ENCODE results near the gene CPTP. TPM values are rescaled to one million over a fixed set of nuclear protein-coding genes. Genes with fewer than 3 reads are reported as not detected.

CPTP gene
- total and polyA plus RNA-seq, 4 donors = 7.9 to 45.1 (median 22.5) TPM

- no peak for TF ChIP-seq FOXA1 (IDR thresholded peaks at IDR 0.05)
Observed at GRCh38 chr1:1340185-1340584, 15.6 kb downstream of the CPTP start.

GRCh38 chr1:1340791-1341548 is 16.4 kb downstream of the CPTP start:
- DNase-seq (ENCODE audit: low spot score) = no peak
- no peaks in the 10 kb centered on the region for H3K9me3 ChIP-seq (ENCODE audit: control insufficient read depth in 4 of 4, low read length in 3 of 4)
- H3K36me3 ChIP-seq (ENCODE audit: control insufficient read depth in 4 of 4, insufficient read depth in 3 of 4, low read depth in 1 of 4, low read length in 3 of 4) = peaks cover 0 to 31% (median 13%) of the 10 kb centered on the region in 4 donors
- peaks cover 18 to 30% (median 29%) of the 10 kb centered on the region in 4 donors for H3K4me1 ChIP-seq (ENCODE audit: control insufficient read depth in 4 of 4, insufficient read depth in 4 of 4, low read length in 3 of 4)
- no peak overlapping the region for H3K4me3 ChIP-seq (ENCODE audit: low read depth in 1 of 3, low read length in 3 of 3)
- TF ChIP-seq YY1 (IDR thresholded peaks at IDR 0.05) (no peak), ZBTB33 (IDR thresholded peaks at IDR 0.05) (no peak), EGR1 (IDR thresholded peaks at IDR 0.05; ENCODE audit: low read depth in 2 of 2) (no peak), FOXA2 (IDR thresholded peaks at IDR 0.05) (no peak), RXRA (IDR thresholded peaks at IDR 0.05) (no peak), REST (IDR thresholded peaks at IDR 0.05) (no peak), MAX (IDR thresholded peaks at IDR 0.05) (no peak), RAD21 (IDR thresholded peaks at IDR 0.05) (no peak), JUND (IDR thresholded peaks at IDR 0.05) (no peak), GABPA (IDR thresholded peaks at IDR 0.05 in 1 of 2, conservative IDR thresholded peaks at IDR 0.05 in 1 of 2) (no peak), HNF4A (conservative IDR thresholded peaks at IDR 0.05) (no peak)
- WGBS = 94% methylated on average over 36 of the region's 36 CpGs
- H3K27me3 ChIP-seq (ENCODE audit: control insufficient read depth in 4 of 4, insufficient read depth in 4 of 4, low read length in 3 of 4) = no peaks in the 10 kb centered on the region
- H3K9ac ChIP-seq (ENCODE audit: low read depth in 1 of 2, low read length in 2 of 2) = no peak overlapping the region
- H3K27ac ChIP-seq (ENCODE audit: low read depth in 1 of 2, low read length in 2 of 2) = no peak overlapping the region

More at GRCh38 chr1:1340185-1340584, 15.6 kb downstream of the CPTP start:
- H3K4me1 ChIP-seq (ENCODE audit: control insufficient read depth in 4 of 4, insufficient read depth in 4 of 4, low read length in 3 of 4) = peaks cover 12 to 23% (median 21%) of the 10 kb centered on the region in 4 donors
- no peak overlapping the region for H3K27ac ChIP-seq (ENCODE audit: low read depth in 1 of 2, low read length in 2 of 2)
- peaks cover 0 to 31% (median 15%) of the 10 kb centered on the region in 4 donors for H3K36me3 ChIP-seq (ENCODE audit: control insufficient read depth in 4 of 4, insufficient read depth in 3 of 4, low read depth in 1 of 4, low read length in 3 of 4)
- WGBS = 95% methylated on average over 23 of the region's 23 CpGs
- no peaks in the 10 kb centered on the region for H3K9me3 ChIP-seq (ENCODE audit: control insufficient read depth in 4 of 4, low read length in 3 of 4)
- no peak overlapping the region for H3K4me3 ChIP-seq (ENCODE audit: low read depth in 1 of 3, low read length in 3 of 3)
- no peaks in the 10 kb centered on the region for H3K27me3 ChIP-seq (ENCODE audit: control insufficient read depth in 4 of 4, insufficient read depth in 4 of 4, low read length in 3 of 4)
- H3K9ac ChIP-seq (ENCODE audit: low read depth in 1 of 2, low read length in 2 of 2) = no peak overlapping the region
- no peak for DNase-seq (ENCODE audit: low spot score)
